Measurements from ENCODE around the gene PDZRN3.

PDZRN3 gene

DNA sequence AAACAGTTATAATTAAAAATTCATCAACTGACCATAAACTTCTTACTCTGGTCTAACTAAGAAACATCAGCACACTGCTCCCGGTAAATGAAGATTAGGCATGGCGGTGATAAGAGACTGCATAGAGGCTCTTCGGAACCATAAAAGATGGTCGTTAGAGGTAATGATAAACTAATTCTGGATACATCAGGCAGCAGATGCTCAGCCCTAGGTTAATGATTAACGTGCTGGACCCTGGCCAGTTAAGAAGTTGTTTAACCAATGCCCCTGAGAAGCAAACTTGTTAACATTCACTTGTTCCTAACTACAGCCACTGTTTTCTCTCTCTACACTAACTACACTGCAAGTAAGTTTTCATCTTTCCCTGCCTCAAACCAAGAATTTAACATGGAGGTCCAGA, 111.5 kb downstream of the PDZRN3 start:
- no peak for DNase-seq

DNA sequence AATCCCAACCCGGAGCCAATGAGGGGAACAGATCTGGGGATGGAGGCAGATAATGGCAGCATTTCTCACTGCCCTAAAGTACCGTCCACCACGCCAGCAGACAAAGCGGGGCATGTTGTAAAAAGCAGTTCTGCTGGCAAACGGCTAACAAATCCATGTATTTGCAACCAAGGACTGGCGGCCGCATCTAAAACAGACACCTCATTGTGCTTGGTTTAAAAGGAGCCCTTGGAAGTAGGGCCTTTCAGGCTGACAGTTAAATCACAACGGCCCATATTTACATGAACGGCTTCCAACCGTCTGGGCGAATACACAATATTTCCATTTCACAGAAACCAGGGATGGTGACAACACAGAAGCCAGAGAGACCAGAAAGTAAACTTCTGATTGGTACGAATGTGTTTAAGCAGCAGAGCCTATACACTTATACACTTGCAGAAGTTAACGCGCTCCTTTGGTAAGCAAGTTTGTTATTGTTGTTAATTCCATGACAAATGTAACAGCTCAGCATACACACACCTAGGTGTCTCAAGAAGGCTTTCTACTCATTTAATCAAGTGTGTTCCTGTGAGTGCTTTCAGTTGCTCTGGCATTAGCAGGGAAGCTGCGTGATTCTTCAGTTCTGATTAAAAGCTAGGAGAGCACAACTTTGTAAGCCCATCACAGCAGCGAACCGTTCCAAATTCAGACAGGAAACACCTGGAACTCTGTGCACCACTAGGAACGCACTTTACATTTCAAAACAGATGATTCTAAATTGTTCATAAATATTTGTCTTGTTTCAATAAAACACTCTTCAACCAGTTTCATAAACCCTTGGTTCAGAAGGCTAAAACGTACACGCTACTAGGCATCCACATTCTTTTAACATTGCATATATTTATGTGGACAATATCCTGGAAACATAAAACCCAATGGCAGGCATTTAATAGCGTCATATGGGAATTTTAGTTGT, 112.9 kb downstream of the PDZRN3 start:
- DNase-seq, result no peak

GRCh38 chr3:73510784-73511183, 114.0 kb downstream of the PDZRN3 start:
- no peak for DNase-seq

DNA sequence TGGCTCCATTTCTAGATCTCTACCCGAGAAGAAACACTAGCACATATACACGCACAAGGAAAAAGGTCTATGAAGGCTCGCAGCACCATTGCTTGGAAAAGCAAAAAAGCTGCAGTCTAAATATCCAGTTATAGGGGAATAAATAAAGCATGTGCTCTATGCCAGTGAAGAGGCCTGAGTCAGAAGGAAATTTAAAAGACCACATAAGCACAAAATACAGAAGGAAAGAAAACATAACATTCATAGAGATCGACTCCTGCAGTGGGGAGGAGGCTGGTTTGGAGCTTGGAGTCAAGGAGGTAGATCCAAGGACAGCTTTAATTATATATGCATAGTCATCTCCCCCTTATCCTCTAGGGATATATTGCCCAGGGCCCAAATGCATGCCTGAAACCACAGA, 114.4 kb downstream of the PDZRN3 start:
- no peak for DNase-seq

GRCh38 chr3:73509816-73510215, 114.9 kb downstream of the PDZRN3 start:
- DNase-seq, result no peak

DNA sequence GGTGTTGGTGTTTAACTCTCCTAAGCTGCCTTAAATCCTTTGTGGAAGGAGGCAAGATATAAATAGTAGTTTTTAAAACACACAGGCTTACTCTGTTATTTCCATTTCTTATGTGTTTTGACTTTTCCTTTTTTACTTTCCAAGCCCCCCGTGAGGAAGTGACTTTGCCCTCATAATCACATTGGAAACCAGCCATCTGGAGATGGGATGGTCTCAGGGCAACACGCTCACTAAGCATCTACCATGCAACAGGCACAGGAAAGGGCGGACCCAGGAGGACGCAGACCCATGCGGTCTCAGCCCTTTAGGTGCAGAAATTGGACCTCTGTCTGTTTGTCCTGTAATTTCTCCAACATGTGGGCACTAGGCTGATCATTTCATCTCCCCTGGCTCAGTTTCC, 115.7 kb downstream of the PDZRN3 start:
- no peak for DNase-seq

GRCh38 chr3:73508330-73508954, 116.3 kb downstream of the PDZRN3 start:
- peak; percentile 50 to 77 (median 76) for DNase-seq

DNA sequence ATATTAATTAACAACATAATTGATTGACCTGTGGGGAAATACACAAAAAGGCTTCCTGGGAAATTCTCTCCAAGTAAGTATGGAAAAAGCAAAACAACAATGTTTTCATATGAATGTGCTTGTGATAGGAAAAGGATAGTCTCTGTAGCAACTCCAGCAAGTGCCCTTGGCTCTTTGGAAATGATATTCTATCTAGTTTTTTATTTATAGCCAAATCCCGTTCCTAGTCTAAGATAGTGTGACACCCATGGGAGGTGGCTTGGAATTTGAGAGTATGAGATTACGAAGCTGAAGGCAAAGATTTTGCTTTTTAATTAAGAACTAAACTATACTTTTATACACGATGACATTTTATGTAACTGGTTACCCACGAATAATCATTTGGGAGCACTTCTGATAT, 119.9 kb downstream of the PDZRN3 start:
- DNase-seq, result no peak

DNA sequence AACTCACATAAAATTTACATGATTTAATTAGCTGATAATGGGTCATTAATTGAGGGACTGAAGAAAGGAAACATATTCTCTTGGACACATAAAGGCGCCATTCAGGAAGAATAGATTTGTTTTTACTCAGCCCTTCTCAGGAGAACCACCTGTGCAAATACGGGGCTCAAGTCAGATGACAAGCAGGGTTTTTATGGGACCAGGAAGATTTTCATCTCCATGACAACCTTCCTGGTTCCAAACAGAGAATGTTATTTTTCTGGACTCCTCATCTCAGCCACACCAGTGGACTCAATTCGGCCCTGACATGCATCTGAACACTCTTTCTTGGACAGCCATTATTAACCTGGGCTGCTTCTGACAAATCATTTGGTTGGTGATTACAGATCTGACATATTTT, 120.5 kb downstream of the PDZRN3 start:
- DNase-seq, result no peak

GRCh38 chr3:73503781-73504180, 121.0 kb downstream of the PDZRN3 start:
- DNase-seq, result no peak

- peak; percentile 52 to 59 (median 53) for DNase-seq
Observed at GRCh38 chr3:73502609-73503583, 121.8 kb downstream of the PDZRN3 start.

- DNase-seq, result no peak
Observed at GRCh38 chr3:73500321-73500720, 124.4 kb downstream of the PDZRN3 start.

DNA sequence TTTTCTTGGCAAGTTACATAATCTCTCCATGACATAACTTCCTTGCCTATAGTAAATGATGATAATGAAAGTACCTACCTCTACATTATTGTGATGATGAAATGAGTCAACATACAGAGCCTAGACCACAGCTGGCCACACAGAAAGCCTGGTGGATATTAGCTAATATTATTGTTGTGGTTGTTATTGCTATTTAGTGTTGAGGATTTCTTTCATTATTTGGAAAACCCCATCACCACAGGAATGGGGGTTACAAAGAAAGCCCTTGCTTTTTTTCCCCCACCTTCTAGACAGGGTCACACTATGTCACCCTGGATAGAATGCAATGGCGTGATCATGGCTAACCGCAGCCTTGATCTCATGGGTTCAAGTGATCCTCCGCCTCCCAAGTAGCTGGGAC, 125.0 kb downstream of the PDZRN3 start:
- no peak for DNase-seq

GRCh38 chr3:73498764-73499622, 125.7 kb downstream of the PDZRN3 start:
- DNase-seq, result no peak

DNA sequence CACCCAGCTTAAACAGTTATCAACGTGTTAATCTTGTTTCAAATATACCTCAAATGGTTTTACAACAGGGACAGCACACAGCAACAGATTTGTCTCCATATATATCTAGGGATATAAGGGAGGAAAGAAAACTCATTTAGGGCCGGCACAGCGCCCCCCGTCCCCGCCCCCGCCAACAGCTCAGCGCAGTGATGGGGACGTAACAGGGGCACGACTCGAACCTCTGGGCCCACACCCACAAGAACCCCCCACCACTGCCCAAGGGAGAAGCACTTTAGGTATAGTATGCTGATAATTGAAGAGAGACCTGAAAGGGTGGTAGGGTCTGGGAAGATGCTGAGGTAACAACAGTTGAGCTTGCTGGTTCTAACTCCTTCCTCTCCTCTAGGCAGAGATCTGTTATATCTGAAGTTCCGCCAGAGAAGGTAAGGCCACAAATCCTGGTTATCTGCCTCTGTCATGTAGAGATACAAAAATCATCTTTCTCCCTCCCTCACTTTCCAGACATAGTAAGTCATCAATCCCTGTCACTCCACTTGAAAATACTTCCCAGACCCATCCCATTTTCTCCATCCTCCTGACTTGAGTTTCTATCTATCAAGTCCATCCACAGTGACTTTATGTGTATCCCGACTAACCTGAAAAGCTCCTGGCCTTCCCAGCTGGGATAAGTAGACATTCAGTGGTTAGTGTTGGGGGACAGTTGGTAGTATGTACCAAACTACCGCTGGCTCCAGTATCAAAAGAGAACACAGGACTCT, 126.9 kb downstream of the PDZRN3 start:
- DNase-seq, result no peak

- no peak for DNase-seq
Observed at GRCh38 chr3:73493543-73494308, 131.0 kb downstream of the PDZRN3 start.

DNA sequence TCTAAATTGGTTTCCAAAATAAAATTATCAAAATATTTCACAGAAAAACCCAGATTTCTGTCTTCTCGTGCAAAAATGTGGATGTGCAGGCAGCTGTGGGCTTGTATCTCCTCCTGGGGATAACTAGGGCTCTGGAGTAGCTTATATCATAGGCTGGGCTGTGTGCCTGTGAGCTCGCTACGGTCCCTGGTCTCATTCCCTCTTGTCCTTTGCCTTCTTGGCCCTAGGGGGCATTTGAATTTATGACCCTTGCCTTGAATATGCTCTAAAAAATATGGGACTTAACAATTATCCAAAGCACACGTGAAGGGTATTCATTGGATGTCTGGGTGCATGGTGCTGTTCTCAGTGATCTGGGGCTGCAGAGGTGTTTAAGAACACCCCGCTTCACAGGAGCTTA, 132.6 kb downstream of the PDZRN3 start:
- DNase-seq, result no peak

DNA sequence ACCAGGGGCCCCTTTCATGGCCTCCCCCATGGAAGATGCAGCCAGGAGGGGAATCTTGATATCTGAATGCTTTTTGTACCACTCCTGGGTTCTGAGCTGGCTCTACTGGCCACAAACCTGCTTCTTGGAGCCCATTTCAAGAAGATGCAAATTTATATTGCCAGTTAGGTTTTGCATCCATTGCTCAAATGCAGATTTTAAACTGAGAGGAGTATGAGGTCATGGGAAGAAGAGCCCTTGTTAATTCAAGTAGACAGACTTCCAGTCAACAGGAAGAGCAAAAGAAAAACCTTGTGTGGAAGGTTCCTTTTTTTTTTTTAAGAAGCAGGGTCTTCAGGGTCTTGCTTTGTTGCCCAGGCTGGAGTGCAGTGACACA, 133.5 kb downstream of the PDZRN3 start:
- DNase-seq, result no peak

GRCh38 chr3:73490453-73491286, 134.1 kb downstream of the PDZRN3 start:
- no peak for DNase-seq
